SU-DHL-6 (cell line): ENCODE results near the gene PTPRK.

ENCODE experiments used
- H2AFZ ChIP-seq: fragments of 200-600 bp; sonication (generic); 2 replicates; pipeline ENCODE4 v1.6.1; 2014; ENCODE audit warnings: low read depth, mild to moderate bottlenecking, moderate library complexity, mixed read lengths, antibody characterized with exemption, low read length; ENCODE audit not compliant: severe bottlenecking
- H3F3A ChIP-seq: fragments of 200-600 bp; shearing (Covaris generic); 2 replicates; pipeline ENCODE4 v1.6.0; 2016; ENCODE audit warnings: antibody characterized with exemption, mild to moderate bottlenecking; ENCODE audit not compliant: insufficient read depth
- H3K27ac ChIP-seq: fragments of 200-600 bp; sonication (generic); 2 replicates; pipeline ENCODE4 v1.5.1; 2016; ENCODE audit warnings: low read depth, mild to moderate bottlenecking, low read length, moderate library complexity, mixed read lengths
- H3K27me3 ChIP-seq: fragments of 200-600 bp; sonication (generic), shearing (Covaris generic); 2 replicates; pipeline ENCODE4 v1.6.0; 2014; ENCODE audit warnings: mild to moderate bottlenecking, low read length
- H3K36me3 ChIP-seq: fragments of 200-600 bp; sonication (generic); 2 replicates; pipeline ENCODE4 v1.6.1; 2014; ENCODE audit warnings: mild to moderate bottlenecking, low read length, mixed read lengths
- H3K4me2 ChIP-seq: fragments of 300-600, 200-600 bp; shearing (Covaris generic), sonication (generic); 2 replicates; pipeline ENCODE4 v1.6.0; 2014; ENCODE audit warnings: low read length, low read depth, mild to moderate bottlenecking; ENCODE audit not compliant: poor library complexity, severe bottlenecking
- H3K4me3 ChIP-seq: fragments of 200-600 bp; sonication (generic); 2 replicates; pipeline ENCODE4 v1.5.1; 2014; ENCODE audit warnings: antibody characterized with exemption, low read length, mild to moderate bottlenecking, mixed read lengths; ENCODE audit not compliant: insufficient read depth, poor library complexity, severe bottlenecking
- H3K79me2 ChIP-seq: fragments of 200-600 bp; sonication (generic); 2 replicates; pipeline ENCODE4 v1.6.1; 2014; ENCODE audit warnings: mild to moderate bottlenecking, low read length, moderate library complexity; ENCODE audit not compliant: insufficient read depth
- H3K9ac ChIP-seq: fragments of 200-600 bp; sonication (generic); 2 replicates; pipeline ENCODE4 v1.7.0; 2014; ENCODE audit warnings: mild to moderate bottlenecking, low read length
- H3K9me2 ChIP-seq: fragments of 200-600 bp; sonication (generic); replicated peaks from 2 replicates; pipeline ENCODE4 v1.6.1; 2014; ENCODE audit warnings: low read length; ENCODE audit not compliant: insufficient read depth
- H3K9me3 ChIP-seq: fragments of 200-600 bp; sonication (generic); 2 replicates; pipeline ENCODE4 v1.6.1; 2014; ENCODE audit warnings: low read length, mixed read lengths; ENCODE audit not compliant: insufficient read depth
- H4K20me1 ChIP-seq: fragments of 200-600 bp; sonication (generic); 2 replicates; pipeline ENCODE4 v1.6.1; 2014; ENCODE audit warnings: low read depth, mild to moderate bottlenecking, antibody characterized with exemption, low read length, moderate library complexity, mixed read lengths
- EZH2phosphoT487 ChIP-seq: fragments of 200-600 bp; sonication (generic), shearing (Covaris generic); conservative IDR thresholded peaks from 2 replicates; pipeline ENCODE4 v1.6.1; 2018; ENCODE audit warnings: mild to moderate bottlenecking, antibody characterized with exemption, low read length, moderate library complexity, mixed read lengths
- TF ChIP-seq, protein P1 (sequence below): fragments of 200-600 bp; sonication (generic); IDR thresholded peaks from one replicate; pipeline ENCODE4 v1.5.1; 2017; ENCODE audit warnings: antibody characterized with exemption, mild to moderate bottlenecking, low read length, moderate library complexity; ENCODE audit not compliant: insufficient read depth, poor library complexity, severe bottlenecking

The PTPRK gene

DNA sequence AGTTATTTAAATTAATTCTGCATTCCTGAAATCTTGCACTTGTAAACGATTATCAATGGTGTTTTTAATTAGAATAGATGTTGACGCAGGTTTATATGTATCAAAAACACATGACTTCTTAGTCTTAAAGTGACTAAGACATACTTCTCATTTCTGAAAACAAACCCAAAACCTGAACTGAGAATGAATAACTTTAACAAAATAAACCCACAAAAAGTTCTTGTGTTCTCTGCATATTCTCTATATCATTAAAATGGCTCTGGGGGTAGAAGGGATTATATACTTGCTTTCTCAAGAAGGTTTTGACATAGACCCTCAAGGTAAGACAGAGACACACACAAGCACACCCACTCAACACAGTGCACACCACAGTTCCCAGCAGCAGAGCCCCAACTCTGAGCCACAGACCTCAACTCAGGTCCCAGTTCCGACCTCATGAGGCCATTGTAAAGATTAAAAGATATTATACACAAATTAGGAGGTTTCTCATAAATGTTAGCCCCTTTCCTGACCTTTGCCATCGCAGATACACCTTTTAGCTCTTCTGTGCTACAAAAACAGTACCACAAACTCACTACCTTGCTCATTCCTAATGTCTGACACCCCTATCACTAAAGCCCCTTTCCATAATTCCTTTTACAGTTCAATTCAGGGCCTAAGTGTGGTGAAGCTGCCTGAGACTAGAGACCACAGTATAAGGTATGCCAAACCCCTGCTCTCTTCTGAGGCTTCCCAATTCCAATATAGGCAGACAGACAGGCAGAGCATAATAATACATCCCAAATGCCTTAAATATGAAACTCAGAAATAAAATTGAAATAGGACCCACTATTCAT is 267.8 kb downstream of the PTPRK start:
- H3K36me3 ChIP-seq, result no peaks in the 10 kb centered on the region
- no peaks in the 10 kb centered on the region for H3K79me2 ChIP-seq
- no peak overlapping the region for H3K27ac ChIP-seq
- no peaks in the 10 kb centered on the region for H3K27me3 ChIP-seq
- H3K9ac ChIP-seq, result no peak overlapping the region
- no peaks in the 10 kb centered on the region for H3K9me2 ChIP-seq
- H4K20me1 ChIP-seq, result no peaks in the 10 kb centered on the region
- no peak overlapping the region for H3K4me2 ChIP-seq
- H2AFZ ChIP-seq, result no peak overlapping the region
- H3F3A ChIP-seq, result no peaks in the 10 kb centered on the region
- H3K9me3 ChIP-seq, result no peaks in the 10 kb centered on the region
- no peak overlapping the region for H3K4me3 ChIP-seq
- TF ChIP-seq, protein P1, sequence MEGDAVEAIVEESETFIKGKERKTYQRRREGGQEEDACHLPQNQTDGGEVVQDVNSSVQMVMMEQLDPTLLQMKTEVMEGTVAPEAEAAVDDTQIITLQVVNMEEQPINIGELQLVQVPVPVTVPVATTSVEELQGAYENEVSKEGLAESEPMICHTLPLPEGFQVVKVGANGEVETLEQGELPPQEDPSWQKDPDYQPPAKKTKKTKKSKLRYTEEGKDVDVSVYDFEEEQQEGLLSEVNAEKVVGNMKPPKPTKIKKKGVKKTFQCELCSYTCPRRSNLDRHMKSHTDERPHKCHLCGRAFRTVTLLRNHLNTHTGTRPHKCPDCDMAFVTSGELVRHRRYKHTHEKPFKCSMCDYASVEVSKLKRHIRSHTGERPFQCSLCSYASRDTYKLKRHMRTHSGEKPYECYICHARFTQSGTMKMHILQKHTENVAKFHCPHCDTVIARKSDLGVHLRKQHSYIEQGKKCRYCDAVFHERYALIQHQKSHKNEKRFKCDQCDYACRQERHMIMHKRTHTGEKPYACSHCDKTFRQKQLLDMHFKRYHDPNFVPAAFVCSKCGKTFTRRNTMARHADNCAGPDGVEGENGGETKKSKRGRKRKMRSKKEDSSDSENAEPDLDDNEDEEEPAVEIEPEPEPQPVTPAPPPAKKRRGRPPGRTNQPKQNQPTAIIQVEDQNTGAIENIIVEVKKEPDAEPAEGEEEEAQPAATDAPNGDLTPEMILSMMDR, result no peak
- no peak for TF ChIP-seq EZH2phosphoT487

DNA sequence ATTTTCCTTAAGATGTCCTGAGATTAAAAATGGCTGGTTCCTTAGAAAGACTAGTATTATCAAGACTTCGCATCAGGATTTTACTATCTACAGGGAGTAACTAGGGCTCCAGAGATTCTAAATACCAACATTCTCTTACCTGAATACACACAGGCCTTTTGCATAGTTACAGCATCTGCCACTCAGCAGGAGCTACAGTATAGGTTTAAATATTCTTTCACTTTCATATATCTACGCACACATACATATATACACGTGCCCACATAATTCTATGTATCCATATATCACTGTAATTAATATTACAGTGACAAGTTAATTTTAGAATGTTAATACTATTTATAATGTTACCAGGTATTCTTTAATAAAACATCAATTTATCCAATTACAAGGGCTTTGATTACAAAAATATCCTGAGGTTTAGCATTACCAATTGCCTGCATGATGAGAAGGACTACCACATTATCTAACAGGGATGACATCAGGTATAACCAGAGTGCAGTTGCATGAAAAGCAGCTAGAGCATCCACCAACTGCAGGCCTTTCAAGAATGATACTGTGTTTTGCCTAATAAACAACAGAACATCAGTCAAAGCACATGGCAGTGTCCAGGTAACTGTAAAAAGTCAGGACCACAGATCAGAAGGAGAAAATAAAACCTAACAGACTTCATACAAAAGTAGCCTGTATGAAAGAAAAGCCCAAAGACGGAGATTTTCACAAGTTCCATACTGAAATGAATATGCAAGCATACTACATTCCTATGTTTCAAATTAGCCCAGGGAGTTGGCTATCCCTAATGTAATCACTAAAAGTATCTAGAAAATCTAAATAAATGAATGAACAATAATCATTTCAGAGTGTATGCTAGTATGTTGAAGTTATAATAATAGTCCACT is 268.7 kb downstream of the PTPRK start:
- Histone ChIP-seq H3K79me2 (no peaks in the 10 kb centered on the region), H3K9ac (no peak overlapping the region), H3K4me2 (no peak overlapping the region), H3K27ac (no peak overlapping the region), H2AFZ (no peak overlapping the region), H3K9me2 (no peaks in the 10 kb centered on the region), H3K9me3 (no peaks in the 10 kb centered on the region), H3K4me3 (no peak overlapping the region), H3K36me3 (no peaks in the 10 kb centered on the region), H3F3A (no peaks in the 10 kb centered on the region), H4K20me1 (no peaks in the 10 kb centered on the region), H3K27me3 (no peaks in the 10 kb centered on the region)
- no peak for TF ChIP-seq EZH2phosphoT487
- TF ChIP-seq, protein P1, result no peak

DNA sequence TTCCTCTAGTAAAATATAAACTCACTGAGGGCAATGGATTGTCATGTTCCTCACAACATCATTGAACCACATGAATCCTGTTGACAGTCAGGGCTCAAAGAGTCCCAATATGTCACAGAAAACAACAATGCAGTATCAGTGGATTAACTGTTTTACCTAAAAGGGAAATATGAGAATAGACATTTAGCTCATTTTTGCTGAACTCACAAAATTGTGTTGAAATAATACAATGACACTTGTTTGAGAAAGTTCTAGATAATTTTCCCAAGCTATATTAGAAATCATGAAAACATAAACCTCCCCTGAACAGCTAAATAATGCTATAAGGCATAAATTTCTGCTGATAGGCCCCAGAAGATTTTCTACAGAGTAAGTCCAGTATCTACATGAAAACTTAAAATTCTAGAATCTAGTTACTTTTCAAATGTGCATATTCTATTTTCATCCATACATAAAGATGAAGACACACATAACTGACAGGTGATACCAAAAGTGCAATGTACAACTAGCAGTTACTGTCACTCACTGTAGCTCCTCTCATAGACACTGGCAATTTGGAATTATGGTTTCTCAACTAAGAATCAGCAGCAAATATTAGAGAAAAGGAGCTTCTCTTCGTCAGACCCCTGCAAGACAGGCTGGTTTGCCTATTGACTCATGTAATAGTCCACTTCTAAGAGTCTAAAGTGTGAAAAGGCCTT is 269.9 kb downstream of the PTPRK start:
- no peaks in the 10 kb centered on the region for H3K79me2 ChIP-seq
- no peaks in the 10 kb centered on the region for H3K36me3 ChIP-seq
- no peak overlapping the region for H3K27ac ChIP-seq
- TF ChIP-seq EZH2phosphoT487, result no peak
- TF ChIP-seq, protein P1, result no peak
- H3F3A ChIP-seq, result no peaks in the 10 kb centered on the region
- no peaks in the 10 kb centered on the region for H3K9me3 ChIP-seq
- no peaks in the 10 kb centered on the region for H3K9me2 ChIP-seq
- no peak overlapping the region for H2AFZ ChIP-seq
- no peak overlapping the region for H3K9ac ChIP-seq
- H4K20me1 ChIP-seq, result no peaks in the 10 kb centered on the region
- no peak overlapping the region for H3K4me3 ChIP-seq
- no peak overlapping the region for H3K4me2 ChIP-seq
- H3K27me3 ChIP-seq, result no peaks in the 10 kb centered on the region
